Ectodermal cell (in vitro differentiated cells): ENCODE results near the gene SH3BP1.
"Not testable (repeated sequence)": the region's sequence is repeated elsewhere in the genome, so short reads cannot be mapped to it uniquely, and the experiment has no call there.

Experiments
- H3K27ac ChIP-seq: 2 replicates; pipeline ENCODE4 v1.7.0; 2013; ENCODE audit warnings: mild to moderate bottlenecking, low read depth, low read length; ENCODE audit not compliant: insufficient read depth, poor library complexity, severe bottlenecking
- H3K27me3 ChIP-seq: 2 replicates; pipeline ENCODE4 v1.7.0; 2013; ENCODE audit warnings: mild to moderate bottlenecking, low read length; ENCODE audit not compliant: insufficient read depth, control insufficient read depth, poor library complexity, severe bottlenecking
- H3K36me3 ChIP-seq: one replicate; pipeline ENCODE4 v1.7.0; 2013; ENCODE audit warnings: low read length; ENCODE audit not compliant: control insufficient read depth, insufficient read depth
- H3K4me1 ChIP-seq: one replicate; pipeline ENCODE4 v1.7.0; 2013; ENCODE audit warnings: low read length; ENCODE audit not compliant: control insufficient read depth, insufficient read depth
- H3K4me3 ChIP-seq: 2 replicates; pipeline ENCODE4 v1.7.0; 2013; ENCODE audit warnings: low read depth, low read length, control low read depth; ENCODE audit not compliant: insufficient read depth
- H3K9me3 ChIP-seq: 2 replicates; pipeline ENCODE4 v1.7.0; 2013; ENCODE audit warnings: mild to moderate bottlenecking, low read length, moderate library complexity; ENCODE audit not compliant: control insufficient read depth
- WGBS, 2 experiments: methylation state at CpG; one replicate each; pipeline ENCODE4 v1.1.7; 2013; ENCODE audit warnings: missing lambda C conversion rate in 2 of 2; 5-methylcytosine and 5-hydroxymethylcytosine counted together

Gene SH3BP1

DNA sequence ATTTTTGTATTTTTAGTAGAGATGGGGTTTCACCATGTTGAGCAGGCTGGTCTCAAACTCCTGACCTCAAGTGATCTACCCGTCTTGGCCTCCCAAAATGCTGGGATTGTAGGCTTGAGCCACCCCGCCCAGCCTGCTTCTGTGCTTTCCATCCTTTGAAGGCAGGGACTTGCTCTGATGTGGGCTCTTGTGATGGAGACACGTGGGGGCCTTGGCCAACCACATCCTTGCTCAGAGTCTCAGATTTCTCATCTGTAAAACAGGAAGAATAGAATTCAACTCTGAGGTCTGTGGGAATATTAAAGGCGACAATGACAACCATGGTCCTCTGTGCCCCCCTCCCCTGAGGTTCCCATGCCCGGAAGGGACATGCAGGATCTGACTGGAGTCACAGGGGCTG is 34.6 kb upstream of the SH3BP1 start:
- WGBS, 2 experiments = 82 to 83% methylated on average over 5 of the region's 5 CpGs
- no peaks in the 10 kb centered on the region for H3K9me3 ChIP-seq
- H3K4me1 ChIP-seq = peaks cover 5% of the 10 kb centered on the region
- H3K4me3 ChIP-seq = no peak overlapping the region
- no peaks in the 10 kb centered on the region for H3K36me3 ChIP-seq
- no peaks in the 10 kb centered on the region for H3K27me3 ChIP-seq
- H3K27ac ChIP-seq = no peak overlapping the region

DNA sequence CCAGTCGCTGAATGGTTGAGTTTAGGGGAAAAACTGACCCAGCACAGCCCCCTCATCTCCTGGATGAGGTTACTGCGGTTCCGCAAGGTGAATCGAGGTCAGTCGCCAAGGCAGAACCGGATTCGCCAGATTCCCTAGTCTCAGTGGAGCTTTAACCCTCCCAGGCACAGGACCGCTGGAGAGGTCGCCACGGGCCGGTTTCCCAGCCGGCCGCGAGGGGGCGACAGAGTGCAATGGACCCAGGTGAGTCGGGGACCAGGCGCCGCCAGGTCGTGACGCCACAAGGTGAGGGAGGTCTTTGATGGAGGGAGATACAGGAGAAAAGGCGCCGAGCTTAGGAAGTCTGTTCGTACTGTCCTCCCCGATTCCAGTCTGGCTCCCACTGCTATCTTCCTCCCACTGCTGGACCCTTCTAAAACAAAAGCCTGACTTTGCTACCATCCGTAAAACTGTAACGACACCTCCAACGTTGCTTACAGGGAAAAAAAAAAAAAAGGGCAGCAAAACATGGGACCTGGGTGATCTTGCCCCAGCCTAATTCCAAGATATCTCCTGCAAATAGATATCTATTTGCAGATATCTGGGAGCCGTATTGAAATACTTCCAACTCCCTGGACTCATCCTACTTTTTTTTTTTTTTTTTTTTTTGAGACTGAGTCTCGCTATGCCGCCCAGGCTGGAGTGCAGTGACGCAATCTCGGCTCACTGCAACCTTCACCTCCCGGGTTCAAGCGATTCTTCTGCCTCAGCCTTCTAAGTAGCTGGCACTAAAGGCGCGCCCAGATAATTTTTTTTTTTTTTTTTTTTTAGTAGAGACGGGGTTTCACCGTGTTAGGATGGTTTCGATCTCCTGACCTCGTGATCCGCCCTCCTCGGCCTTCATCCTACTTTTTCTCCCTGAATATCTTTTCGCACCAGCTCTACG is 32.2 kb upstream of the SH3BP1 start:
- no peak overlapping the region for H3K4me3 ChIP-seq
- H3K9me3 ChIP-seq = no peaks in the 10 kb centered on the region
- H3K27ac ChIP-seq = no peak overlapping the region
- peaks cover 9% of the 10 kb centered on the region for H3K4me1 ChIP-seq
- no peaks in the 10 kb centered on the region for H3K27me3 ChIP-seq
- H3K36me3 ChIP-seq = no peaks in the 10 kb centered on the region
- 11 to 12% methylated on average over 44 of the region's 44 CpGs for WGBS, 2 experiments

DNA sequence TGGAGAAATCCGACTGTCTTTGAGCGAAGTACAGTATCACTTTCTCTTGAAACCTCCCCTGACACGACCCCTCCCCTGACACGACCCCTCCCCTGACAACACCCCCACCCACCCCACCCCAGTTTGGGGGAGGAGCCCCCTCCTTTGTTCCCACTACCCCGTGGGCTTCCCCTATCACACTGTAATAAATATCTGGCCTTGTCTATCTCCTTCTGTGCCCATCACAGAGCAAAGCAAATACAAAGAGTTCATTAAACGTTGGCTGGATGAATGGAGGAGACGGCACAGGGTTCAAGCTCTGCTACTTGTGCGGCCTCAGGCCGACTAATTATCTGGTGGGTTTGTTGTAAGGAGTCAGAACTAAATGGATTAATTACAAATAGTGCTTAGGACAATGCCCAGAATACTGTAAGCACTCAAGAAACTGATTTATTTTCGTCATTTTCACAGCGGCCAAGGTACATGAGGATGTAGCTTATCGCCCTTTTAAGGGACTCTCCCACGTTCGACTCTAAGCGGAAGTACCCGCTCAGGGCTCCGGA is 31.5 kb upstream of the SH3BP1 start:
- Histone ChIP-seq H3K4me3 (peak overlapping the region; percentile 82), H3K36me3 (no peaks in the 10 kb centered on the region), H3K9me3 (no peaks in the 10 kb centered on the region), H3K27me3 (no peaks in the 10 kb centered on the region), H3K27ac (peak overlapping the region; percentile 98), H3K4me1 (peaks cover 9% of the 10 kb centered on the region)
- 6% methylated on average over 16 to 17 of the region's 17 CpGs for WGBS, 2 experiments

DNA sequence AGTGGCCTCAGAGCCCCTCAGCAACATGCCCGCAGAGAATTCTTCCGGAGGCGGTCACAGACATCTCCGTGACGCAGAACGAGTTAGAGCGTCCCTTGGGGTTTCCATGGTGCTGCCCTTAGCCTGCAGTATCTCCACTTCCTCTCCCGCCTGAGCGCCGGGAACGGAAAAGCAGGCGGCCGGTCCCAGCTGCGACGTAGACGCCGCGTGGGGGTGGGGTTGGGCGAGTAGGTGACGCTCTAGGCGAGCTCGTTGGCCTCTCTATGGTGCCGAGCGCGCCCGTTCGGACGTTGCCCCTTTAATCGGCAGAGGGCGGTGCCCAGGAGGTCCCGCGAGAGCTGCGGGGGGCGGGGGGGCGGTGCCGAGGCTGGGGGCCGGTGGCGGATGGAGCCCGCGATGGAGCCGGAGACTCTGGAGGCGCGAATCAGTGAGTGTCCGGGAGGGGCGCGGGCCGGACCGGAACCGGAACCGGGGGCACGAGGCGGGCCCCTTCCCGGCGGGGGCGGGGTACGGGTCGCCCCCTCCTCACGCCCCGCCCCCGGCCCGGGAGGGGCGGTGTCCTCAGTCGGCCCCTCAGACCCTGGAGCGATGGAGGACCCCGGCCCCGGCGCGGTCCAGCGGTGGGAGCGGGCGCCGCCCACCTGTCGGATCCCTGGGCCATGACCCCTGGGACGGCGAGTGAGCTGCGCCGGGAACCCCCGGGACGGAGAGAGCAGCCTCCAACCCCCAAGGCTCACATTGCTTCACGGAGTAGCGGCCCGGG is 30.8 kb upstream of the SH3BP1 start, which contains the start of gene GGA1:
Gene GGA1 (plus strand): TSS at position 358 of the 763 bp plus-strand sequence. CDS start 27 bp downstream, at position 385.
- Histone ChIP-seq H3K27me3 (no peaks in the 10 kb centered on the region), H3K9me3 (no peaks in the 10 kb centered on the region), H3K4me1 (peaks cover 9% of the 10 kb centered on the region), H3K4me3 (peak within 1 kb of the TSS; percentile 82), H3K27ac (peak within 1 kb of the TSS; percentile 98), H3K36me3 (no peaks in the 10 kb centered on the region)
- WGBS, 2 experiments = 0% methylated on average over 82 of the region's 82 CpGs

DNA sequence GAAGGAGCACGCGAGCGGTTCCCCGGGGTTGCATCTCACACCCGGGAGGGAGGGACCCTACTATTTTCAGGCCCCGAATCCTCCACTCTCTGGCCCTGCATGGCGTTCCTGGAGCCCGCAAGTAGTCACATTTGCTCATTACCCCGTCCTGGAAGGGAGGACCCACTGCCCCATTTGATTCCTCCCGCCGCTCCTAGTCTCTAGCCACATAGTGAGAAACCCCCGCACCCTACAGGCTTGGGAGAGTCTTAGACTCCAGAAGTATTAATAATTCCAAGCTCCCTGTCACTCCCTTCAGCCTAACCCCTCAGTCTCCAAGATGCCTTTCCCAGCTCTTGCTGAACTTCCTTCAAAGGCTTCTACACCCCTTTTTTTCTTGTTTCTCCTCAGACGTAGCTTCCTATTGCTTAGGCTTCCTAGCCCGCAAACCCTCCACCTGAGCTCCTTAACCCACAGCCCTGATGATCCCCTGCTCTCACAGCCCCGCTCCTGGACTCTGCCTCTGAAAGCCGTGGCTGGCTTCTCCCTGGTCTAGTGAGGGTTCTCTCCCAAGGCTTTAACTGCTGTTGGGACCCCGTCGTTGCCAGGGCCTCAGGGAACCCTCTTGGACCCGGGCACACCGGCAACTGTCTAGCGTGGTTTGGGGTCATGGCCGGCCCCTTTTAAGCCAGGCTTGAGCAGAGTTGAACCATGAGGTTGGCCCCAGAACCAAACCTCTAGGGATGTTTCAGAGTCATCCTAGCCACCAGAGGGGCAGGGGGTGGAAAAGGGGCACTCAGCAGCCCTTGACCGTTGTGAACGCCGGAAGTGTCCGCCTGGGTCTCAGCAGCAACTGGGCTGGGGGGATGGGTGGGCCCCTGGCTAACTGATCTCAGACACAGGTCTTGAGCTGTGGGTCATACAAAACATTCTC is 30.0 kb upstream of the SH3BP1 start:
- Histone ChIP-seq H3K9me3 (no peaks in the 10 kb centered on the region), H3K27ac (no peak overlapping the region), H3K36me3 (peaks cover 3% of the 10 kb centered on the region), H3K4me3 (peak overlapping the region; percentile 82), H3K4me1 (peaks cover 9% of the 10 kb centered on the region), H3K27me3 (no peaks in the 10 kb centered on the region)
- 22% methylated on average over 26 of the region's 26 CpGs for WGBS, 2 experiments

DNA sequence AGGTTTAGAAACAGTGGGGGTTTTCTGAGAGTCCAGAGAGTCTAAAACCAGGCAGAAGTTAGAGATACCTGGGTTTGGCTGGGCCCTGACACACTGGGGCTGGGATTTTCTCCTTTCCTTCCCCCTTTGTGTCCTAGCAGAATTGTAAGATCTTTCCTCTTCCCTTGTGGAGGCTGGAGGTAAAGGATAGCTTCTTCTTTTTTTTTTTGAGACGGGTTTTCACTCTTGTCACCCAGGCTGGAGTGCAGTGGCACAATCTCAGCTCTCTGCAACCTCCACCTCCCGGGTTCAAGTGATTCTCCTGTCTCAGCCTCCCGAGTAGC is 29.4 kb upstream of the SH3BP1 start:
- H3K4me3 ChIP-seq = peak overlapping the region; percentile 82
- not testable (repeated sequence) for H3K4me1 ChIP-seq
- WGBS, 2 experiments = 91 to 97% methylated on average over 3 of the region's 3 CpGs

DNA sequence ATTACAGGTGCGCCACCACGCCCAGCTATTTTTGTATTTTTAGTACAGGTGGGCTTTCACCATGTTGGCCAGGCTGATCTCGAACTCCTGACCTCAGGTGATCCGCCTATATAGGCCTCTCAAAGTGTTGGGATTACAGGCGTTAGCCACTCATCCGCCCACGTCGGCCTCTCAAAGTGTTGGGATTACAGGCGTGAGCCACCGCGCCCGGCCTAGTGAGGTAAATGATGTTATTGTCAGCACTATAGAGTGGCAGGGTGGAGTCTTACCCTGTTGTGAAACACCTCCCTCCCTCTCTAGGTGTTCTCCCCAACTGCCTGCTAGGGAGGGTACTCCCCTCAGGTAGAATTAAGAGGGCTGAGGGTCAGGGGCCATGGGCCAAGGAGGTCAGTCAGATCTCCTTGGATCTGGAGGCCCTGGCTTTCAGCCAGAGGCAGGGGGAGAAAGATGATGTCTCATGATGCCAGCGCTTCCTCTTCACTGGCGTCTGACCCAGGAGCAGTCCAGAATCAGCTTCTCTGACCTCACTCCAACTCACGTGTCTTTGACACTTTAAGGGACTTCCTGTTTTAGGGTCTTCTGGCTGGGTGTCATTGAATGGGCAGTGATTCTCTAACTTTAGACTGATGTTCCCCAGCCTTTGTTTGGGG is 28.9 kb upstream of the SH3BP1 start:
- no peak overlapping the region for H3K4me3 ChIP-seq
- H3K27me3 ChIP-seq = no peaks in the 10 kb centered on the region
- no peaks in the 10 kb centered on the region for H3K9me3 ChIP-seq
- peaks cover 9% of the 10 kb centered on the region for H3K4me1 ChIP-seq
- peaks cover 4% of the 10 kb centered on the region for H3K36me3 ChIP-seq
- WGBS, 2 experiments = 94 to 95% methylated on average over 15 of the region's 15 CpGs
- no peak overlapping the region for H3K27ac ChIP-seq

More for the DNA sequence above, 29.4 kb upstream of the SH3BP1 start:
- not testable (repeated sequence) for H3K27ac ChIP-seq, H3K36me3 ChIP-seq, H3K9me3 ChIP-seq, H3K27me3 ChIP-seq

DNA sequence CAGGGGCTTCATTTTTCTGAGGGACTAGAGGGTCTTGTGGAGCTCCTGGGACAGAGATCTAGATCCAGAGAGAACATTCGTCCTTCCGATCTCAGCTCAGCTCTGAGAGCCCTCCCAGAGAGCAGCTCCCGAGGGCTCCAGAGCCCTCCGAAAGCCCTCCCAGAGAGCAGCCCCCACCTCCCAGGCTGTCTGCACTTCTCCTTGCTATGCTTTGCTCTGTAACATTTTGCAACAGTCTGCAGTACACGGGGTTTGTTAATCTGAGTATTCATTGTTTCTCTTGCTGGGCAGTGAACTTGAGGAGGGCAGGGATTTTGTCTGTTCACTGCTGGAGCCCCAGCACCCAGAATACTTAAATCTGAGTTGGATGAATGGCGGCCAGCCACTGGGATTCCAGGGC is 28.3 kb upstream of the SH3BP1 start:
- H3K9me3 ChIP-seq = no peaks in the 10 kb centered on the region
- no peak overlapping the region for H3K27ac ChIP-seq
- no peak overlapping the region for H3K4me3 ChIP-seq
- 93 to 94% methylated on average over 6 of the region's 6 CpGs for WGBS, 2 experiments
- H3K4me1 ChIP-seq = peaks cover 9% of the 10 kb centered on the region
- H3K36me3 ChIP-seq = peaks cover 4% of the 10 kb centered on the region
- H3K27me3 ChIP-seq = no peaks in the 10 kb centered on the region
